Suprapubic skin (tissue), 4 donors: ENCODE data around the gene FLOT2. TPM values are rescaled to one million over a fixed set of nuclear protein-coding genes. Genes with fewer than 3 reads are reported as not detected.

ENCODE experiments used
- DNase-seq, 2 donors: peaks; one replicate each; pipeline ENCODE4 v3.0.0-alpha.2; 2019; ENCODE audit warnings: low spot score in 2 of 2
- H3K27ac ChIP-seq: fragments of 200-600 bp; sonication (generic); one replicate; pipeline ENCODE4 v1.5.1; 2019
- H3K27me3 ChIP-seq: fragments of 200-600 bp; sonication (generic); one replicate; pipeline ENCODE4 v1.5.1; 2019
- H3K36me3 ChIP-seq: fragments of 200-600 bp; sonication (generic); one replicate; pipeline ENCODE4 v1.5.1; 2019
- H3K4me1 ChIP-seq: fragments of 200-600 bp; sonication (generic); one replicate; pipeline ENCODE4 v1.5.1; 2019
- H3K4me3 ChIP-seq: fragments of 200-600 bp; sonication (generic); one replicate; pipeline ENCODE4 v1.5.1; 2019; ENCODE audit warnings: mild to moderate bottlenecking
- H3K9me3 ChIP-seq: fragments of 200-600 bp; sonication (generic); one replicate; pipeline ENCODE4 v1.5.1; 2019
- CTCF ChIP-seq, 2 donors: fragments of 200-600 bp in 1 of 2; fragments of 450-650 bp in 1 of 2; sonication (generic) in 1 of 2; IDR thresholded peaks; one replicate each; pipeline ENCODE4 v1.5.1; 2016 to 2019; ENCODE audit warnings: antibody characterized with exemption in 2 of 2, mild to moderate bottlenecking in 1 of 2, moderate library complexity in 1 of 2
- EP300 ChIP-seq: sonication (generic); formaldehyde crosslinking; IDR thresholded peaks from one replicate; pipeline ENCODE4 v1.6.1; 2017; ENCODE audit warnings: antibody characterized with exemption
- POLR2A ChIP-seq, 2 donors: fragments of 450-650 bp; IDR thresholded peaks; one replicate each; pipeline ENCODE4 v1.6.1; 2017; ENCODE audit warnings: antibody characterized with exemption in 2 of 2, mild to moderate bottlenecking in 2 of 2, moderate library complexity in 2 of 2
- POLR2AphosphoS5 ChIP-seq, 3 donors: sonication (generic); formaldehyde crosslinking; IDR thresholded peaks; one replicate each; pipeline ENCODE4 v1.6.1; 2017; ENCODE audit warnings: antibody characterized with exemption in 3 of 3
- WGBS: methylation state at CpG from one replicate; pipeline ENCODE4 v1.1.5; 2018; 5-methylcytosine and 5-hydroxymethylcytosine counted together
- total RNA-seq, 4 donors: library from RNA; depleted of rRNA; stranded (reverse); fragments of >200 nt; gene quantifications; one replicate each; pipeline ENCODE4 v1.1.0, GENCODE V29; 2016

The FLOT2 gene
- total RNA-seq, 4 donors from 2014 or later = 41.7 to 57.5 (median 52.3) TPM

DNA sequence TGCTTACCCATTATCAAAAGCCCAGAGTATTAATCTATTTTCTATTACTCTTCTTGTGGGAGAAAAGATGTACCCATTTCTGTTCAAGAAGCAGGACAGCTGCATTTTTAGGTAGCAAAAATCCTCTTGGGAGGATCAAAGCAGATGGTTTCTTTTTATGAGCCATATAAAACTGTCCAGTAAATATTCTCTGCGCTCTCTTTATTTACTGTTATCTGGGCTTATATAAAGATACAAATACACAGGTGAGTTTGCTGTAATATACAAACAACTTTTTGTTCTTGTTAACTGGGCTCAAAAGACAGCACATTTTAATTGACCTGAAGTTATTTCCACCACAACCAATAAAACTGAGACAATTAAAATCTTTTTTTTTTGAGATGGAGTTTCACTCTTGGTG lies 43.7 kb upstream of the FLOT2 start:
- 82% methylated on average over 1 of the region's 1 CpG for WGBS
- Histone ChIP-seq H3K36me3 (peaks cover 9% of the 10 kb centered on the region), H3K27me3 (no peaks in the 10 kb centered on the region), H3K4me1 (peaks cover 64% of the 10 kb centered on the region), H3K27ac (no peak overlapping the region), H3K4me3 (no peak overlapping the region), H3K9me3 (no peaks in the 10 kb centered on the region)
- no peak for TF ChIP-seq POLR2AphosphoS5 (IDR thresholded peaks at IDR 0.05)
- TF ChIP-seq EP300 = no peak
- no peak for DNase-seq

DNA sequence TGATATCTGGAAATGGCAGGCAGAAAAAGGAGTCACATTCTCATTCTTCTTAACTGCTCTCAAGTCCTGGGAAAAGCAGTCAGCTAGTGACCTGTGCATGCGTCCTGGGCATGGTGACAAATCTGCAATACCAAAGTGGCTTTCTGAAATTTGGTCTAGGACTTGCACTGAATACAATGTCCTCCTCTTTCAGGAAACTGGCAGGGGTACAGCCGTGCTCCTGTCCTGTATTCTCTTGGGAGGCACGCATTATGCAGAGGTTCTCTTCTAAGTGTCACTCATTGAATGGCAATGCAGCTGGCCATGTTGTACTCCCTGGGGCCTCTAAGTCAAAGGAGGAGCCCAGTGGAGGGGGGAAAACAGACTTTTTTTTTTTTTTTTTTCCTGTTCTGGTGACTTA lies 43.1 kb upstream of the FLOT2 start:
- WGBS = 76% methylated on average over 3 of the region's 3 CpGs
- Histone ChIP-seq H3K27me3 (no peaks in the 10 kb centered on the region), H3K4me1 (peaks cover 63% of the 10 kb centered on the region), H3K27ac (no peak overlapping the region), H3K4me3 (no peak overlapping the region), H3K9me3 (no peaks in the 10 kb centered on the region), H3K36me3 (peaks cover 9% of the 10 kb centered on the region)
- TF ChIP-seq CTCF (IDR thresholded peaks at IDR 0.05) = no peak
- DNase-seq = no peak

DNA sequence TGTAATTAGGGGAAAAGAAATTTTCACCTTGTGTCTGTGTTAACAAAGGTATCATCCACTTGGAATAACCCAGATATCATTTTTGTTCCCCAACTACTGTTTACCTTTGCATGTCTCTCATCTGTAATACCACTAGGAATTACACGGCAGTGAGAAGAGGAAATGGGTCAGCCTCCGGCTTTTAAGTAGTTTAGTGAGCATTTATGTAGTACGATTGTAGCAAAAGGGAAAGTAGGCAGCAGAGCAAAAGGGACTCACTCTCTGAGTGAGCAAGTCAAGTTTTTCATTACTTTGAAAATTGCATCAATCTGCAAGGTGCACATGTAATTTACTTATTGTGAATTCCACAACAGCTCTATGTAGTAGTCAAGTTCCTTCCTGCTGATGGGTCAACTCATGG lies 42.6 kb upstream of the FLOT2 start:
- peaks cover 57% of the 10 kb centered on the region for H3K4me1 ChIP-seq
- no peak overlapping the region for H3K4me3 ChIP-seq
- no peaks in the 10 kb centered on the region for H3K9me3 ChIP-seq
- WGBS = 61% methylated on average over 3 of the region's 3 CpGs
- H3K27me3 ChIP-seq = no peaks in the 10 kb centered on the region
- TF ChIP-seq EP300 = no peak
- no peak for TF ChIP-seq CTCF (IDR thresholded peaks at IDR 0.05)
- TF ChIP-seq POLR2A (IDR thresholded peaks at IDR 0.05) = no peak
- no peak for TF ChIP-seq POLR2AphosphoS5 (IDR thresholded peaks at IDR 0.05)
- no peak overlapping the region for H3K27ac ChIP-seq
- no peak for DNase-seq
- peaks cover 9% of the 10 kb centered on the region for H3K36me3 ChIP-seq

DNA sequence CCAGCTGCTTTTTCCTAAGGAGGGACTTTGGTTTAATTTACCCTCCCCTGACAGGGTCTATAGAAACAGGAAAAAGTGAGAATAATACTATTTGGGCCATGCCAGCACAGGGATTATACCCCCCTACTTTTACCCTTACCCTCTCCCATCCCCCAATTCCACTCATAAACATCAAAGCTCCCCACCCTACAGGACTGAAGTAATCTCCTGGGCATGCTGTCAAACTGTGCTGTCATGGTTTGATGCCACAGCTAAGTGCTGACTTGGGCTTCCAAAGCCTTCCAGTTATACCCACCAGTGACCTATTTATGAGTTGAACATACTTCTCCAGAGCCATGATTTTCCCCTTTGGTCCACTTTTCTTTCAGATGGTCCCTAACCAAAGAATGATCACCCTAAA lies 41.0 kb upstream of the FLOT2 start:
- Histone ChIP-seq H3K4me1 (peaks cover 51% of the 10 kb centered on the region), H3K4me3 (no peak overlapping the region), H3K9me3 (no peaks in the 10 kb centered on the region), H3K27ac (no peak overlapping the region), H3K27me3 (no peaks in the 10 kb centered on the region), H3K36me3 (peaks cover 8% of the 10 kb centered on the region)
- TF ChIP-seq EP300 (no peak), POLR2AphosphoS5 (IDR thresholded peaks at IDR 0.05) (no peak), CTCF (IDR thresholded peaks at IDR 0.05) (no peak), POLR2A (IDR thresholded peaks at IDR 0.05) (no peak)
- no peak for DNase-seq

DNA sequence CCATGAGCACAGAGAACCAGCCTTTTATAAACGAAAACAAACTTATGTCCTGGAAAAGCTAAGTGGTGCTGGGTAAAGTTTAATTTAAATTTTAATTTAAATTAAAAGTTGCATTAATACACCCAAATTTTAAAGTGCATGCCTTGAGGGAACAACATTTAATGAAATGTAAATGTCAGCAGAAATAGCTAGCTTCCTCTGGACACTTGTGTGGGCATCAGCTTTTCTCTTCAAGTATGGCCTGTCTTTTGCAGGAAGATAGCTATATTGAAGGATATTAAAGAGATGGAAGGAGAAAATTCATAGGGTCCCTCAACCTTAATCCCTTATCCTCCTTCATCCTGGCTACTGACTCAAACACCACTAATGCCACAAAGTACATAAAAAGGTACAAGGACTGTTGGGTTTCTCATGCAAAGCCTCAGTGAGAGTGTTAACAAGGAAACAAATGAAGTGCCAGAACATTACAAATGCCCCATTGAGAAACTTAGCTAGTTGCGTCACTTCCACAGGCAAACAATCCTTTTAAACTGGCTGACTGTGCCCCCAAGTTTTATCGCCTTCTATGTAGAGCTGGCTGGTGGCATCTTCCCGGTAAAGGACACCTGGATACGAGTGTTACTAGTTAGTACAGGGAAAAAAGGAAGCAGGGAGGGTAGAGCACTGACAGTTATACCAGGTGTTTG lies 39.7 kb upstream of the FLOT2 start:
- TF ChIP-seq CTCF (IDR thresholded peaks at IDR 0.05) (no peak), POLR2AphosphoS5 (IDR thresholded peaks at IDR 0.05) (no peak), POLR2A (IDR thresholded peaks at IDR 0.05) (no peak), EP300 (no peak)
- DNase-seq = no peak
- Histone ChIP-seq H3K4me3 (no peak overlapping the region), H3K9me3 (no peaks in the 10 kb centered on the region), H3K27ac (no peak overlapping the region), H3K4me1 (peaks cover 51% of the 10 kb centered on the region), H3K36me3 (no peaks in the 10 kb centered on the region), H3K27me3 (no peaks in the 10 kb centered on the region)
- WGBS = 58% methylated on average over 5 of the region's 5 CpGs
